Astrocyte (in vitro differentiated cells and primary cell): Measurements from ENCODE around the gene WDHD1.

Experiments
- EZH2 ChIP-seq: IDR thresholded peaks from 2 replicates; pipeline ENCODE4 v1.6.1; 2012; ENCODE audit warnings: mild to moderate bottlenecking, low read length, inconsistent platforms; ENCODE audit not compliant: insufficient read depth
- TF ChIP-seq, protein P1 (sequence below): IDR thresholded peaks from 2 replicates; pipeline ENCODE4 v1.5.1; 2011; ENCODE audit warnings: low read depth, mild to moderate bottlenecking, inconsistent platforms, low read length, moderate library complexity; ENCODE audit not compliant: insufficient read depth

- TF ChIP-seq, protein P1, sequence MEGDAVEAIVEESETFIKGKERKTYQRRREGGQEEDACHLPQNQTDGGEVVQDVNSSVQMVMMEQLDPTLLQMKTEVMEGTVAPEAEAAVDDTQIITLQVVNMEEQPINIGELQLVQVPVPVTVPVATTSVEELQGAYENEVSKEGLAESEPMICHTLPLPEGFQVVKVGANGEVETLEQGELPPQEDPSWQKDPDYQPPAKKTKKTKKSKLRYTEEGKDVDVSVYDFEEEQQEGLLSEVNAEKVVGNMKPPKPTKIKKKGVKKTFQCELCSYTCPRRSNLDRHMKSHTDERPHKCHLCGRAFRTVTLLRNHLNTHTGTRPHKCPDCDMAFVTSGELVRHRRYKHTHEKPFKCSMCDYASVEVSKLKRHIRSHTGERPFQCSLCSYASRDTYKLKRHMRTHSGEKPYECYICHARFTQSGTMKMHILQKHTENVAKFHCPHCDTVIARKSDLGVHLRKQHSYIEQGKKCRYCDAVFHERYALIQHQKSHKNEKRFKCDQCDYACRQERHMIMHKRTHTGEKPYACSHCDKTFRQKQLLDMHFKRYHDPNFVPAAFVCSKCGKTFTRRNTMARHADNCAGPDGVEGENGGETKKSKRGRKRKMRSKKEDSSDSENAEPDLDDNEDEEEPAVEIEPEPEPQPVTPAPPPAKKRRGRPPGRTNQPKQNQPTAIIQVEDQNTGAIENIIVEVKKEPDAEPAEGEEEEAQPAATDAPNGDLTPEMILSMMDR, result no peak
- TF ChIP-seq EZH2, result no peak
These were observed 95.1 kb downstream of the WDHD1 start for GRCh38 chr14:54931598-54932340.
